Stimulated activated CD4-positive, alpha-beta T cell treated with anti-CD3 and anti-CD28 coated beads, Interleukin-1b, Interleukin-23, amount 100 ng/mL, for 4 hours (primary cell): ENCODE results near the gene GALNT10.

ENCODE experiments used
- DNase-seq, 2 donors: peaks; one replicate each; pipeline ENCODE4 v3.0.0-alpha.2; 2020; ENCODE audit warnings: low read depth in 2 of 2

Gene GALNT10

DNA sequence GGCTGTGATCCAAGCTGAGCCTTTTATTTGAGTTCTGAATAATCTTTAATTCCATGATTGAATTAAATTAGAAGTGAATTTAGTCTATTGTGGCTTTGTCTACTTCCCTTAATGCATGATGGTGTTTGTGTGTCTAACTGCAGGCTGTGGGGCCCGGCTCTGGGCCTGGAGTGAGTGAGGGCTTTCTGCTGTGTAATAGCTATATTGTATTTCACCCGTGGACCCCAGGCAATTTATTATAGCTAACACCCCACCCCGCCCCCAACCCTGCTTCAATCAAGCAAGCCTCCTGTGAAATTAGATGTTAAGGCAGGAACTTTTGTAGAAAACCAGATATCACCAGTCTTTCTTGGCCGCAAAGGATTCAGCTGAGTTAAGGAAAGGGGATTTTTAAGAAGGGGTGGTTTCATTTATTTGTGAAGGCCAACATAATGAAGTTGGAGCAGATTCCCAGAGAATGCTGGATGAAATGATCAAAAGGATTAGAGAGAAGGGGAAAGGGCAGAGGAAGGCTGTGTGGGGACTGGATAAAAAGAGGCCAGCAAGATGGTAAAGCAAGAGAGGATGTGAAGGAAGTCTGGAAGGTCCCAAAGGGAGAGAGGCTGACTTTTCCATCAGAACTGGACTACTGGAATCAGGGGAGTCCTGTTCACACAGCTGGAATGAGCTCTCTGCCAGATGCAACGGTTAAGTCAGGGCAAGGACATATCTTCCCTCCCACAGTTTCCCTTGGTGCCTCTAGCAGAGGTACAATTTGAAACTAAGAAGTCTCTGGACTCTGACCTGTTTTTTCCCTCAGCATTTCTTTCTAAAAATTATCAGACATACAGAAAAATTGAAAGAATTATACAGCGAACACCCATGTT, 129.9 kb downstream of the GALNT10 start:
- DNase-seq: no peak

DNA sequence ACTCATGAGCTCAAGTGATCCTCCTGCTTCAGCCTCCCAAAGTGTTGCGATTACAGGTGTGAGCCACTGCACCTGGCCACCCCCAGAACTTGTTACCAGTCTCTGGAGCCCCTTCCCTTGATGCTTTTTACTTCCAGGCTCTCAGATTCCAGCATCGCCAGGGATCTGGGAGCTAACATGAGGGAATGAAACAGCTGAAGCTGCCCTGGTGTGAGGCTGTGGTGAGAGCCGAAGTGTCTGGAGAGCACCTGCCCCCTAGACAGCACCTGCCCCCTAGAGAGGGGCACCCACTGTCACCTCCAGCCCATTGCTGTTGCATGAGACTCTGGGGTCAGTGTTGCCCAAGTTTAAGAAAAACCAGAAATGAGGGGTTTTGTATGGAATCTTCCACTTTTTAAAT, 131.0 kb downstream of the GALNT10 start:
- DNase-seq: no peak

DNA sequence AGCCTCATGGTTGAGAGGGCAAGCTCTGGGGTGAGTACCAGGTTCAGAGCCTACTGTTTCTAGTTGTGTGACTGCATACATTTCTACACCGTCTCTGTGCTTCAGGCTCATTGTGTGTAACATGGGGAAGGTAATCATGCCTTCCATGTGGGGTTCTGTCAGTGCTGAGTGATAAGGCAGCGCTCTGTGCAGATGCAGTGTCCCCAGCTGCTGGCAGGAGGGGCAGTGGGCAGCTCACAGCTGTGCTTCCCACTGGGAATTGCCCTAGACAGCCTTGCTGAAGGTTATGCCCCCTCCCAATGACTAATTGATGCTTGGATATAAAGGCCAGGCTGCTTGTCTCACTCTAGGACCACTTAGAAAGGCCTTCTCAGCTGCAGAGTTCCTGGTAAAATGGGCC, 133.5 kb downstream of the GALNT10 start:
- DNase-seq: no peak

DNA sequence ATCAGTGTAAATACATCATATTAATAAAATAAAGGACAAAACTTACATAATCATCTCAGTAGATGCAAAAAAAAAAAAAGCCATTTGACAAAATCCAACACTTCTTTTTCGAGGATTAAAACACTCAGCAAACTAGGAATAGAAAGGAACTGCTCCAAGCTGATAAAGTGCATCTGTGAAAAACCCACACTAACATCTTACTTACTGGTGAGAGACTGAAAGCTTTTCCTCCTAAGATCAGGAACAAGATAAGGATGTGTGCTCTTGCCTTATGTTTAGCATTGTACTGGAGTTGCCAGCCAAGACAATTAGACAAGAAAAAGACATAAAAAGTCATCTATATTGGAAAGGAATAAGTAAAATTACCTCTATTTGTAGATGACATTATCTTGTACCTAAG, 135.0 kb downstream of the GALNT10 start:
- no peak for DNase-seq

DNA sequence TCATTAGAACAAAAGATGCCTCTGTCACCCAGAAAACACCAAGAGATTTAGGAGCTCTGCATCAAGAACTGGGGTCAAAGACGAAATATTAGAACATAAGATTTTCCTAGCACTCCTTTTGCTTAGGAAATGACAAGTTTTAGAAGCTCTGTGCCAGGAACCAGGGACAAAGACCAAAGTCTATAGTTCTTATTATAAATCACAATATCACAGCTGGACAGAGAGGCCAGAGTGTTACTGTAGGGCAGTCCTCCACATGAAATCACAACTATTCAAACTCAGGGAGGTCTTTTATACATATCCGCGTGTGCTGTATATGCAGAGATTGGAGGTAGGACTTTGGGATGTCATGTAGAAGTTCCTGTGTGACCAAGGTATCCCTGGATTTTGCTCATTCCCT, 138.5 kb downstream of the GALNT10 start:
- no peak for DNase-seq

DNA sequence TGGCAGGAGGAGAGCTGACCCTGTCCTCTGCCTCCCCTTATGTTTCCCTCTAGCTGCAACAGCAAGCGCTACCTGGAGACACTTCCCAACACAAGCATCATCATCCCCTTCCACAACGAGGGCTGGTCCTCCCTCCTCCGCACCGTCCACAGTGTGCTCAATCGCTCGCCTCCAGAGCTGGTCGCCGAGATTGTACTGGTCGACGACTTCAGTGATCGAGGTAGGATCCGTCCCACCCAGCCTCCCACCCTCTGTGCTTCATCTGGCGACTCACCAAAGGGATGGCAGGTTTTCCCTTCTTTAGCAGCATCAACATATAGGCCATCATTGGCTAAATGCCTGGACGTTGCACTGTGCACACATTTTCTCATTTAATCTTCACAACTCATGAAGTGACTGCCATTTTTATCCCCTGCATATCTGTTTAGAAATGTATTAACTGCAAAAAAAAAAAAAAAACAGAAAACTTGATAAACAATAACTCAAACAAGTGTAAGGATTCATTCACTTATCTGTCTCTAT, 139.0 kb downstream of the GALNT10 start:
- DNase-seq: no peak

DNA sequence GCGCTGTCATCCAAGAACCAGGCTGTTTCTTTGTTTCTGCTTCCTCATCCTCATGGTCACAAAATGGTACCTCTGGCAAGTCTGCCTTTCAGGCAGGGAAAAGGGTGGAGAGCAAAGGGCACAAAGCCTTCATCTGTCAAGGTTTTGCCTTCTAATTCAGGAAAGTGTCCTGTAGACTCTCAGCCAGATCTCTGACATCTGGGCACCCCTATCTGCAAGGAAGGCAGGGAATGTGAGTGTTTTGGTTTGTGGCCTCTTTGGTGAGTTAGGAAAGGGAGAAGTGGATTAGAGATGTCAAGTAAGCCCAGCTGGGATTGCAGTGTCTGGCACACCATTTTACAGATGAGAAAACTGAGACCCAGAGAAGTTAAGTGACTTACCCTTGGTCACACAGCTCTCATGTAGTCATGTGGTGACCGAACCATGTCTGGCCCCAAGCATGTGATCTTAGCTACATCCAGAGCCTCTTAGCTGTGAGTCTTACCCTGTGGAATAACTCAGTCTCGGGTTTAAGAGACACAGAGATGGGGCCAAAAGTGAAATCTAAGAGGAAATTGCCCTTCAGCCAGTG, 139.6 kb downstream of the GALNT10 start:
- no peak for DNase-seq

DNA sequence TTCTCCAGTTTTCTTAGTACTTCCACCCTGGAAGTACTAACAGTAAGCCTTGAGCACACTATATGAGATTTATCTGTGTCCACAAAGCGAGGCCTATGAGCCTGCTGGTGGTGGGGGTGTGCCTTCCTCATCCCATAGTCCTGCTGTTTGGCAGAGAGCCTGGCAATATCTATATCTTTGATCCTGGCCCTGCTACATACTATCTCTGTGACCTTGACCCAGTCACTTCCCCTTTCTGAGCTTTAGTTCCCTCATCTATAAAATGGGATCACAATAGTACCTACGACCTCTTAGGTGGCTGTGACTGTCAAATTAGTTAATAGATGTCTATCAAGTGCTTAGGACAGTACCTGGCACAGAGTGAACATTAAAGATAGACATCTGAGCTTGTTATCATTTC, 140.7 kb downstream of the GALNT10 start:
- no peak for DNase-seq

DNA sequence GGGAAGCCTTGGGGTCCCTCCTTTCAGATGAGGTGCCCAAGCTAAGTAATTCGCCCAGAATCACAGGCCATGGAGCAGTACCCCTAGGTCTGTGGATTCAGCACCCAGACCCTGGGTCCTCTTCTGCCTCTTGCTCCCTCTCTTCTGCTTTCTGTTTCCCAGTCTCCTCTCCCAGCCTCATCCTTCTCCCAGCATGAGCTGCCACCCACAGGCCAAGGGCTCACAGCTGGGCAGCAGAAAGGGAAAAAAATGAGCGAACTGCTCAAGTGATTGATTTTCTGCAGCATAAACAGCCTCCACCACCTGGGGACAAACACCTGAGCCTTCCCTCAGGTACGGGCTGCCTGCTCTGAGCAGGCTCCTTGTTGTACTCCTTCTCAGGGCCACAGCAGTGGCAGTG, 141.4 kb downstream of the GALNT10 start:
- no peak for DNase-seq

DNA sequence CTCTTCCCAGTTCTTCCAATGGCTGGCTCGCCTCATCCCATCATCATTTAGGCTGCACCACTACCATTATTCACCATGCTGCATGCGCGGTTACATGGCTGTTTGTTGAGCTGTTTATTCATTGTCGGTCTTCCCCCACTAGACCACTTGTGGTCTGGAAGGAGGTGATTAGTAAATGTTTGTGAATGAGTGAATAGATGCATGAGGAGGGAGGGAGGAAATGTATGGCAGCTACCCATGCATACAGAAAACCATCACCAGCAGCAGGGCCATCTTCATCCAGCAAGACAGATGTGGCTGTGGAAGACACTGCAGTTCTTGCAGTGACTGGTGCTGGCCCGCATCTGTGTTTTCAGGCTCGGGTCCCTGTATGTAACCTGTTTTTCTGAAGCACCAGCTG, 141.9 kb downstream of the GALNT10 start:
- no peak for DNase-seq

DNA sequence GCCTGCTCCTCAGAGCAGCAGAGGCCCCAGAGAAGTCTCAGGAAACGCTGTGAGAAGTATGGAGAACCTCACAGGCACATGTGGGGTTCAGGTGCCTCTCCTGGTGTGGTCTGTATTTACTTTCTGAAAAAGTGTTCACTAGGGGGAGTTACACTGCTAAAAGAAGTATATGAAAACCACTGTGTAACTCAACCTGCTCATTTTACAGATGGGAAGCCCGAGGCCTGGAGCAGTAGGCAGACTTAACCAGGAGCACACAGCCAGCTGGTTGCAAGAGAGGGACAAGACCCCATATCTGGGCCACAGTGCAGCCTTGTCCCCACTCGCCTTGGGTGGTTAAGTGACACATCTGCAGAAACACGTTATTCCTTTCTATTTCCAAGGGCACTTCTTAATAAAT, 142.5 kb downstream of the GALNT10 start:
- DNase-seq: no peak

DNA sequence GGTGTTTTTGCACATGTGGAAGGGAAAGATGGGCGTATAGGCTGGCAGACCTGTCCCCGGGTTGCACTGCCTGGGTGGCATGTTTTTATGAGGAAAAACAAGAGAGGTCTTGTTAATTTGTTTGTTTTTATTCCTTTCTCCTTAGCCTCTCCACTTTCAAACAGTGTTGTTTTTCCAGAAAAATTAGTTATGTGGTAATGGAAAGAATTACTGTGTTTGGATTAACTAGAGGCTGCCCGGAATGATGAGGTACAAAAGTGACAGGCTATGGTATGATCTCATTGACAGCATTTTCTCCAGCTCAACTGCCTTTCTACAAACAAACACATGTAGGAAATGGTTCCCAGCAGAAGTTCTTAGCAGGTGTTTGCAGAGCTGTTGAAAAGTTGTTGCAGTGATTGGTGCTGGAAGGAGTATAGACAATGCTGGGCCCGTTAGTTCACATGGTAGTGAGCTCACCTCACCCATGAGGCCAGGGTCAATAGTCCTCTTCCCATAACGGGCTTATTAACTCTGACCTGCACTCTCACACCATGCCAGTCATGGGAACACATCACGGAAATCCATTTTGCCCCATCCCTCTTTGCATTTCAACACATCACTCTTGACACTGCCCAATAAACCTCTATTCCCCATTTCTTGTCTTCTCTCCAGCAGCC, 144.0 kb downstream of the GALNT10 start:
- no peak for DNase-seq

DNA sequence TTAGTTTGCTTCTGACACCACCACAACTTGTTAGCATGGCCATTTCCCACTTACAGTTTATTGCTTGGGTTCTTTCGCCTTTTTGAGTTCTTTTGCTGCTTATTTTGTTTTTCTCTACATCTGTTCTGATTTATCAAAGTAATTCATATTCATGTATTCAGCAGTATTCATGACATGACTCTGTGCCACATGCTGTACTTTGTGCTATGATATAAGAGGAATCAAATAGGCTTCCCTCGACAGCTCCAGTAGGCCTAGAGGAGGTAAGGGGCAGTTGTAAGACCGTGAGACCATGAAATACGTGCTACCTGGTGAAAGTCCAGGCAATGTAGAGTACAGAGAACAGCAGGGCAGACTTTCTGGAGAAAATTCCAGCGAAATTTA, 144.5 kb downstream of the GALNT10 start:
- DNase-seq: no peak

DNA sequence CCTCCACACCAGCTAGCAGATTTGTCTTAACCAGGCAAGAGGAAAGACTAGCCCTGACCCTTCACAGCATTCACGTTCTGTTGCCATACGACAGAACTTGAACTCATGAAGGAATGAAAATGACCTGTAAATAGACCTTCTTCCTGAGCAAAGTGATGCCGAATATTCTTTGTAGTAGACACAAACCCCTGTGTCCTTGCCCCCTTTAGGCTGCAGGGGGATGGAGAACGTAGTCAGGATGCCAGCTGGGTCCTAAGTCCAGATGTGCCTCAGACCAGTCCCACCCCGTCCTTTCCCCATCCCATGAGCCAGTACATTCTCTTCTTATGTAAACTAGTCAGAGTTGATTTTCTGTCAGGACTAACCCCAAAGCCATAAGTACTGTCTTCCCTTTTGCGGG, 151.1 kb downstream of the GALNT10 start:
- DNase-seq: no peak

DNA sequence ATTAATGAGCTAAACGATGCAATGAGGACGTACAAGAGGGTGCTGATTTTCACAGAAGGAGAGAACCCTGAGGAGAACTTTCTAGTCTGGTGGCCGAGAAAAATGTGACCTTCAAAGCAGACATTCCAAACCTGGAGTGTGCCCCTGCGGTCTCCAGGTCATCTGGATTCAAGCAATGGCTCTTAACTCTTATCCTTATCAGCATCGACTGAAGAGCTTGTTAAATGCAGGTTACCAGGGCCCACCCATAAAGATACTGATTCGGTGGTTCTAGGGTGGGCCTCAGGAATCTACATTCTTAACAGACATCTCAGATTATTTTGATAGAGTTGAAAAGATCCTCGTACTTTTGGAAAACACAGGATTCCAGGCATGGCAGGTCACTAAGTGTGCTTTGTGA, 151.7 kb downstream of the GALNT10 start:
- no peak for DNase-seq

DNA sequence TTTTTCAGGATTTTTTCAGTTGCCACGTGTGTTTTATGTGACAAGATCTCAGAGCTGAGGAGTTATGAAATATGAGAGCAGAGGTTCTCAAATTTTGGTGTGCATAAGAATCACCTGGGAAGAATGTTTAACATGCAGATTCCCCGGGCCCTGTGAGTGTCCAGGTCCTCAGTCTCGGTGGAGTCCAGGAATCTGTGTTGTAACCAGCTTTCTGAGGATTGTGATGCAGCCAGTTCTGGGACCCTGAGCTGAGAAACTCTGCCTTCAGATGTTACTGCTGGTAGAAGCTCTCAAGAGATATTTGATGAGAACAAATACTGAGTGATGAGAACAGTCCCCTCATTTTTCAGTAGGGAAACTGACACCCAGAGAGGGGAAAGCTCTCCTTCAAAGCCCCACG, 152.4 kb downstream of the GALNT10 start:
- no peak for DNase-seq

DNA sequence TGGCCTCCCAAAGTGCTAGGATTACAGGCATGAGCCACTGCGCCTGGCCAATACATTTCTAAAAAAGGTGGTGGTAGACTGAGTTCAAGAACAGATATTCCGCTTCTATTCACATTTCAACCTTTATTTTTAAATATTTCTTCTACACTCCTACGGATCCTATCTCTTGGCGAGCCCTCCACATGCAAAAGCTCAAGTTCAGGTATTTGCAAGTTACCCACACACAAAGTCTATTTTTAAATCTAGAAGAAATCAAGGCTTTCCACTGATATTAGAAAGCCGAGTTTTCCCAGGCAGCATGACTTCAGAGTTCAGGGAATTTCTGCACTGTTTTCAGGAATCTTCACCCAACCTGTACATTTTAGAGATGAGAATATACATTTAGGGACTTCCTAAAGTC, 153.9 kb downstream of the GALNT10 start:
- no peak for DNase-seq

DNA sequence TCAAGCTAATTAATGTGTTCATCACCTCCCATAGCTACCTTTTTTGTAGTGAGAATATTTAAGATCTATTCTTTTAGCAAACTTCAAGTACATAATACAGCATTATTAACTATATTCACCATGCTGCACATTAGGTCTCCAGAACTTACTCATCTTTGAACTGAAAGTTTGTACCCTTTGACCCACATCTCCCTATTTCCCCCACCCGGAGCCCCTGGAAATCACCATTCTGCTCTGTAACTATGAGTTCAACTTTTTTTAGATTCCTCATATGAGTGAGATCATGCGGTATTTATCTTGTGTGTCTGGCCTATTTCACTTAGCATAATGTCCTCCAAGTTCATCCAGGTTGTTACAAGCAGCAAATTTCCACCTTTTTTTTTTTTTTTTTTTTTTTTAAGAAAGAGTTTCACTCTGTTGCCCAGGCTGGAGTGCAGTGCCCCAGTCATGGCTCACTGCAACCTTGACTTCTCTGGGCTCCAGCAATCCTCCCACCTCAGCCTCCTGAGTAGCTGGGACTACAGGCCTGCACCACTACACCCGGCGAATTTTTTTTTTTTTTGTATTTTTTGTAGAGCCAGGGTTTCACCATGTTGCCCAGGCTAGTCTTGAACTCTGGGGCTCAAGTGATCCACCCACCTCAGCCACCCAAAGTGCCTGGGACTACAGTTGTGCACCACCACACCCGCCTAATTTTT, 154.9 kb downstream of the GALNT10 start:
- DNase-seq: no peak

DNA sequence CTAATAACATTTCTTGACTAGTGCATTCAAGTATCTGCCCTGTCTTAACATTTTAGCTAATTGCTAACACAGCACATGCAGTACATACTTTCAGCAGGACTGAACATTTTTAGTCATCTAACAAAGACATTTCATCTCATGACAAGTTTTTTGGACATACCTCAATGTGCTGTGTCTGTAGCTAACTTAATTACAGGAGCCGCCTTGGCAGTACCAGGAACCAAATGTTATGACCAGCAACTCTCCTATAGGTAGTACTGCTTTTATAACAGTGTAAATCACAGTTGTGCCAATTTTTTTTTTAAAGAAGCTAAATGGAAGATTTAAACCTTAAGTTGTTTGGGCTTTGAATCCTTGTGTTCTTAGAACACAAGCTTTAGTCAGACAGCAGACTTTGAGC, 155.9 kb downstream of the GALNT10 start:
- DNase-seq: no peak

DNA sequence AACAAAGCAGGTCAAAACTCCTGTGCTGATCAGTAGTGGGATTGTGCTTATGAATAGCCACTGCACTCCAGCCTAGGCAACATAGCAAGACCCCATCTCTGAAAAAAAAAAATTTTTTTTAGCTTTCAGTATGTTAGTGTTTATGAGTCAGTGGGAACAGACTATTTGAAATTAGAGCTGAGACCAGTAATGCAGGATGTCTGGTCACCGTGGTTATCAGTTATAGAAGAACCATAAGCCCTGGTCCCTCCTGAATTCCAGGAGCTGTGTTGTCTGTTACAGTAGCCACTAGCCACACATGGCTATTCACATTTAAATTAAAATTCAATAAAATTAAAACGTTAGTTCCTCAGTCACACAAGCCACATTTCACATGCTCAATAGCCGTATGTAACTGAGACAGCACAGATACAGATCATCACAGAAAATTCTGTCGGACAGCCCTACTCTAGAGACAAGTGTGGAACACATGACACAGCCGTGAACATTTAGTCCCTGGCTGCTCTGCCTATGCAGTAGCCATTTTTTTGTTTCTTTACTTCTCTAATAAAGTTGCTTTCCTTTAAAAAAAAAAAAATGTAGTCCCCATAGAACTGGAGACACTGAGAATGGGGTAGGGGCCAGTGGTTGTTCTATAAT, 159.2 kb downstream of the GALNT10 start:
- DNase-seq: no peak

DNA sequence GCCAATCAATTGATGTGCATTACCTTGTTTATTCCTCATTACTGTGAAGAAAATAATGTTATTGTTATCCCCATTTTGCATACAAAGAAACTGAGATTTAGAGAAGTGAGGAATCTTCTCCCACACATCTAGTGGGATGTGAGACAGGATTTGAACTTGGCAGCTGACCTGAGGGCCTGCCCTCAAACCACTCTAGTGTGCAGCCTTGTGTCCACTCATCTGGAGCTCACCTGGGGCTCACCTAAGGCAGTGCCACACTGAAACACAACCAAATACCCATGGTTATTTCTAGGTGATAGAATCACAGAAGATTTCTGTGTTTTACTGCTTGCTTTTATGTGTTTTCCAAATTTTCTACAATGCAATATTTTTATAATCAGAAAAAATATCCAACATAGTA, 160.6 kb downstream of the GALNT10 start:
- no peak for DNase-seq

DNA sequence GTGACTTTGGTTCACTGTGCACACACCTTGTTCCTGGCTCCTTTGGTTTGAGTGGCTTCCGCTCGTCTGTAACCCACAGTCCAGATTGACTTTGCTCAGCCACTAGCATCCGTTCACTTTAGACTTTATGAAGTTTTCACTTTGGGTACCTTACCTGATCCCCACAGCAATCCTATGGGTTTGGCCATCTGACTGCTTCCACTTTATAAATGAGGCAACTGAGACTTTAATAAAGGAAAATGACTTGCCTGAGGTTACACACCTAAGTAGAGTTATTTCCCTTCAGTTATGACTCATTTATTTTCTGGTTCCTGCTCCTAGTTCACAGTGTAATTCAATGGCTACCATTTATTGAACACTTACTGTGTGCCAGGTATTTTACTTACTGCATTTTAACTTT, 161.0 kb downstream of the GALNT10 start:
- no peak for DNase-seq
